HEK293 (cell line): ENCODE results near the gene ABHD10.
A peak's percentile ranks its signal among the peaks of the same experiment; 100 is the strongest.

Experiments used
- GFI1B ChIP-seq: fragments of 450-650 bp; formaldehyde crosslinking; IDR thresholded peaks from 2 replicates; pipeline ENCODE4 v1.5.1; 2016; ENCODE audit warnings: missing biosample characterization, missing genetic modification characterization
- GLI4 ChIP-seq: fragments of 450-650 bp; formaldehyde crosslinking; IDR thresholded peaks from 2 replicates; pipeline ENCODE4 v1.5.1; 2016; ENCODE audit warnings: missing biosample characterization, missing genetic modification characterization
- IKZF3 ChIP-seq: fragments of 450-650 bp; IDR thresholded peaks from 2 replicates; pipeline ENCODE4 v1.5.0; 2018; ENCODE audit warnings: missing biosample characterization, mild to moderate bottlenecking, missing genetic modification characterization, moderate library complexity
- KLF8 ChIP-seq: fragments of 450-650 bp; formaldehyde crosslinking; IDR thresholded peaks from 2 replicates; pipeline ENCODE4 v1.5.1; 2016; ENCODE audit warnings: missing biosample characterization, missing genetic modification characterization
- SCRT1 ChIP-seq: fragments of 450-650 bp; formaldehyde crosslinking; IDR thresholded peaks from 2 replicates; pipeline ENCODE4 v1.5.1; 2016; ENCODE audit warnings: missing biosample characterization, missing genetic modification characterization, borderline replicate concordance
- SP7 ChIP-seq: fragments of 450-650 bp; formaldehyde crosslinking; IDR thresholded peaks from 2 replicates; pipeline ENCODE4 v1.5.1; 2016; ENCODE audit warnings: missing biosample characterization, missing genetic modification characterization
- ZBTB17 ChIP-seq: fragments of 450-650 bp; formaldehyde crosslinking; IDR thresholded peaks from 2 replicates; pipeline ENCODE4 v1.5.1; 2016; ENCODE audit warnings: missing biosample characterization, missing genetic modification characterization
- ZFP37 ChIP-seq: fragments of 450-650 bp; formaldehyde crosslinking; IDR thresholded peaks from 2 replicates; pipeline ENCODE4 v1.5.1; 2016; ENCODE audit warnings: missing biosample characterization, missing genetic modification characterization
- ZNF132 ChIP-seq: fragments of 450-650 bp; formaldehyde crosslinking; IDR thresholded peaks from 2 replicates; pipeline ENCODE4 v1.5.1; 2017; ENCODE audit warnings: missing biosample characterization, missing genetic modification characterization, borderline replicate concordance
- ZNF335 ChIP-seq: fragments of 450-650 bp; formaldehyde crosslinking; conservative IDR thresholded peaks from 2 replicates; pipeline ENCODE4 v1.5.1; 2016; ENCODE audit warnings: missing biosample characterization, missing genetic modification characterization
- ZNF664 ChIP-seq: fragments of 450-650 bp; formaldehyde crosslinking; IDR thresholded peaks from 2 replicates; pipeline ENCODE4 v1.5.1; 2016; ENCODE audit warnings: missing biosample characterization, missing genetic modification characterization
- TF ChIP-seq, protein P1 (sequence below): fragments of 450-650 bp; formaldehyde crosslinking; IDR thresholded peaks from 2 replicates; pipeline ENCODE4 v1.5.1; 2017; ENCODE audit warnings: missing biosample characterization, missing genetic modification characterization
- TF ChIP-seq, protein P2 (sequence below): fragments of 450-650 bp; formaldehyde crosslinking; IDR thresholded peaks from 2 replicates; pipeline ENCODE4 v1.5.1; 2016; ENCODE audit warnings: missing biosample characterization, missing genetic modification characterization, low read depth
- TF ChIP-seq, protein P3 (sequence below): fragments of 450-650 bp; formaldehyde crosslinking; IDR thresholded peaks from 2 replicates; pipeline ENCODE4 v1.5.0; 2017; ENCODE audit warnings: missing biosample characterization, missing genetic modification characterization, borderline replicate concordance
- TF ChIP-seq, protein P4 (sequence below): fragments of 450-650 bp; formaldehyde crosslinking; IDR thresholded peaks from 2 replicates; pipeline ENCODE4 v1.5.1; 2017; ENCODE audit warnings: missing biosample characterization, missing genetic modification characterization
- TF ChIP-seq, protein P5 (sequence below): fragments of 450-650 bp; formaldehyde crosslinking; IDR thresholded peaks from 2 replicates; pipeline ENCODE4 v1.5.1; 2016; ENCODE audit warnings: missing biosample characterization, missing genetic modification characterization
- TF ChIP-seq, protein P6 (sequence below): fragments of 450-650 bp; formaldehyde crosslinking; IDR thresholded peaks from 2 replicates; pipeline ENCODE4 v1.5.1; 2016; ENCODE audit warnings: missing biosample characterization, missing genetic modification characterization
- TF ChIP-seq, protein P7 (sequence below): fragments of 450-650 bp; formaldehyde crosslinking; IDR thresholded peaks from 2 replicates; pipeline ENCODE4 v1.5.1; 2017; ENCODE audit warnings: missing biosample characterization, missing genetic modification characterization

ABHD10 gene

DNA sequence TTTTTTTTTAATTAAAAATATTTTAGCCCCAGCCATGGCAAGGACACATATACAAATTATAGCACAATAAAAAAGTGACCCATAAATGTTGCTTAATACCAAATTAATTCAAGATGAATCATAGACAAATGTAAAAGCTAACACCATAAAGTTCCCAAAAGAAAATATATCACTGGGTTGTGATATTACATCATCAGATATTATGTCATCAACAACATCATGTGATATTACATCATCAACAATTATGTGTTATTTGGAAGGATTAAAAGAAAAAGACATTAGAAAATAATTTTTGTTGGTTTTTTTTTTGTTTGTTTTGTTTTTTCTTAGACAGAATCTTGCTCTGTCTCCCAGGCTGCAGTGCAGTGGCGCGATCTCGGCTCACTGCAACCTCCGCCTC is 34.5 kb upstream of the ABHD10 start (continued):
- TF ChIP-seq, protein P1, sequence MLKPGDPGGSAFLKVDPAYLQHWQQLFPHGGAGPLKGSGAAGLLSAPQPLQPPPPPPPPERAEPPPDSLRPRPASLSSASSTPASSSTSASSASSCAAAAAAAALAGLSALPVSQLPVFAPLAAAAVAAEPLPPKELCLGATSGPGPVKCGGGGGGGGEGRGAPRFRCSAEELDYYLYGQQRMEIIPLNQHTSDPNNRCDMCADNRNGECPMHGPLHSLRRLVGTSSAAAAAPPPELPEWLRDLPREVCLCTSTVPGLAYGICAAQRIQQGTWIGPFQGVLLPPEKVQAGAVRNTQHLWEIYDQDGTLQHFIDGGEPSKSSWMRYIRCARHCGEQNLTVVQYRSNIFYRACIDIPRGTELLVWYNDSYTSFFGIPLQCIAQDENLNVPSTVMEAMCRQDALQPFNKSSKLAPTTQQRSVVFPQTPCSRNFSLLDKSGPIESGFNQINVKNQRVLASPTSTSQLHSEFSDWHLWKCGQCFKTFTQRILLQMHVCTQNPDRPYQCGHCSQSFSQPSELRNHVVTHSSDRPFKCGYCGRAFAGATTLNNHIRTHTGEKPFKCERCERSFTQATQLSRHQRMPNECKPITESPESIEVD (tag by site-specific recombination), result 0 out of 2 replicates have a peak, but pooled peaks have one; percentile 47
- no peak for TF ChIP-seq ZFP37 (tag by site-specific recombination)
- no peak for TF ChIP-seq GLI4 (tag by site-specific recombination)
- peak; percentile 52; the same call in 1 of the 2 replicates for TF ChIP-seq KLF8 (tag by site-specific recombination)
- TF ChIP-seq, protein P2, sequence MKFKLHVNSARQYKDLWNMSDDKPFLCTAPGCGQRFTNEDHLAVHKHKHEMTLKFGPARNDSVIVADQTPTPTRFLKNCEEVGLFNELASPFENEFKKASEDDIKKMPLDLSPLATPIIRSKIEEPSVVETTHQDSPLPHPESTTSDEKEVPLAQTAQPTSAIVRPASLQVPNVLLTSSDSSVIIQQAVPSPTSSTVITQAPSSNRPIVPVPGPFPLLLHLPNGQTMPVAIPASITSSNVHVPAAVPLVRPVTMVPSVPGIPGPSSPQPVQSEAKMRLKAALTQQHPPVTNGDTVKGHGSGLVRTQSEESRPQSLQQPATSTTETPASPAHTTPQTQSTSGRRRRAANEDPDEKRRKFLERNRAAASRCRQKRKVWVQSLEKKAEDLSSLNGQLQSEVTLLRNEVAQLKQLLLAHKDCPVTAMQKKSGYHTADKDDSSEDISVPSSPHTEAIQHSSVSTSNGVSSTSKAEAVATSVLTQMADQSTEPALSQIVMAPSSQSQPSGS, result peak; percentile 93
- no peak for TF ChIP-seq IKZF3 (tag by site-specific recombination)
- TF ChIP-seq, protein P3, sequence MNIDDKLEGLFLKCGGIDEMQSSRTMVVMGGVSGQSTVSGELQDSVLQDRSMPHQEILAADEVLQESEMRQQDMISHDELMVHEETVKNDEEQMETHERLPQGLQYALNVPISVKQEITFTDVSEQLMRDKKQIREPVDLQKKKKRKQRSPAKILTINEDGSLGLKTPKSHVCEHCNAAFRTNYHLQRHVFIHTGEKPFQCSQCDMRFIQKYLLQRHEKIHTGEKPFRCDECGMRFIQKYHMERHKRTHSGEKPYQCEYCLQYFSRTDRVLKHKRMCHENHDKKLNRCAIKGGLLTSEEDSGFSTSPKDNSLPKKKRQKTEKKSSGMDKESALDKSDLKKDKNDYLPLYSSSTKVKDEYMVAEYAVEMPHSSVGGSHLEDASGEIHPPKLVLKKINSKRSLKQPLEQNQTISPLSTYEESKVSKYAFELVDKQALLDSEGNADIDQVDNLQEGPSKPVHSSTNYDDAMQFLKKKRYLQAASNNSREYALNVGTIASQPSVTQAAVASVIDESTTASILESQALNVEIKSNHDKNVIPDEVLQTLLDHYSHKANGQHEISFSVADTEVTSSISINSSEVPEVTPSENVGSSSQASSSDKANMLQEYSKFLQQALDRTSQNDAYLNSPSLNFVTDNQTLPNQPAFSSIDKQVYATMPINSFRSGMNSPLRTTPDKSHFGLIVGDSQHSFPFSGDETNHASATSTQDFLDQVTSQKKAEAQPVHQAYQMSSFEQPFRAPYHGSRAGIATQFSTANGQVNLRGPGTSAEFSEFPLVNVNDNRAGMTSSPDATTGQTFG (tag by site-specific recombination), result 0 out of 2 replicates have a peak, but pooled peaks have one; percentile 36
- TF ChIP-seq ZNF132 (tag by site-specific recombination), result no peak
- 0 out of 2 replicates have a peak, but pooled peaks have one; percentile 38 for TF ChIP-seq SP7 (tag by site-specific recombination)
- no peak for TF ChIP-seq GFI1B (tag by site-specific recombination)
- TF ChIP-seq, protein P4, sequence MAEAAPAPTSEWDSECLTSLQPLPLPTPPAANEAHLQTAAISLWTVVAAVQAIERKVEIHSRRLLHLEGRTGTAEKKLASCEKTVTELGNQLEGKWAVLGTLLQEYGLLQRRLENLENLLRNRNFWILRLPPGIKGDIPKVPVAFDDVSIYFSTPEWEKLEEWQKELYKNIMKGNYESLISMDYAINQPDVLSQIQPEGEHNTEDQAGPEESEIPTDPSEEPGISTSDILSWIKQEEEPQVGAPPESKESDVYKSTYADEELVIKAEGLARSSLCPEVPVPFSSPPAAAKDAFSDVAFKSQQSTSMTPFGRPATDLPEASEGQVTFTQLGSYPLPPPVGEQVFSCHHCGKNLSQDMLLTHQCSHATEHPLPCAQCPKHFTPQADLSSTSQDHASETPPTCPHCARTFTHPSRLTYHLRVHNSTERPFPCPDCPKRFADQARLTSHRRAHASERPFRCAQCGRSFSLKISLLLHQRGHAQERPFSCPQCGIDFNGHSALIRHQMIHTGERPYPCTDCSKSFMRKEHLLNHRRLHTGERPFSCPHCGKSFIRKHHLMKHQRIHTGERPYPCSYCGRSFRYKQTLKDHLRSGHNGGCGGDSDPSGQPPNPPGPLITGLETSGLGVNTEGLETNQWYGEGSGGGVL (tag by site-specific recombination), result no peak; the same call in 1 of the 2 replicates
- no peak for TF ChIP-seq ZNF664 (tag by site-specific recombination)
- TF ChIP-seq ZBTB17 (tag by site-specific recombination), result 0 out of 2 replicates have a peak, but pooled peaks have one; percentile 12
- TF ChIP-seq, protein P5, sequence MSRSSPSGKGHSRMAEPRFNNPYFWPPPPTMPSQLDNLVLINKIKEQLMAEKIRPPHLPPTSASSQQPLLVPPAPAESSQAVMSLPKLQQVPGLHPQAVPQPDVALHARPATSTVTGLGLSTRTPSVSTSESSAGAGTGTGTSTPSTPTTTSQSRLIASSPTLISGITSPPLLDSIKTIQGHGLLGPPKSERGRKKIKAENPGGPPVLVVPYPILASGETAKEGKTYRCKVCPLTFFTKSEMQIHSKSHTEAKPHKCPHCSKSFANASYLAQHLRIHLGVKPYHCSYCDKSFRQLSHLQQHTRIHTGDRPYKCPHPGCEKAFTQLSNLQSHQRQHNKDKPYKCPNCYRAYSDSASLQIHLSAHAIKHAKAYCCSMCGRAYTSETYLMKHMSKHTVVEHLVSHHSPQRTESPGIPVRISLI (tag by site-specific recombination), result 0 out of 2 replicates have a peak, but pooled peaks have one; percentile 57
- TF ChIP-seq, protein P6, sequence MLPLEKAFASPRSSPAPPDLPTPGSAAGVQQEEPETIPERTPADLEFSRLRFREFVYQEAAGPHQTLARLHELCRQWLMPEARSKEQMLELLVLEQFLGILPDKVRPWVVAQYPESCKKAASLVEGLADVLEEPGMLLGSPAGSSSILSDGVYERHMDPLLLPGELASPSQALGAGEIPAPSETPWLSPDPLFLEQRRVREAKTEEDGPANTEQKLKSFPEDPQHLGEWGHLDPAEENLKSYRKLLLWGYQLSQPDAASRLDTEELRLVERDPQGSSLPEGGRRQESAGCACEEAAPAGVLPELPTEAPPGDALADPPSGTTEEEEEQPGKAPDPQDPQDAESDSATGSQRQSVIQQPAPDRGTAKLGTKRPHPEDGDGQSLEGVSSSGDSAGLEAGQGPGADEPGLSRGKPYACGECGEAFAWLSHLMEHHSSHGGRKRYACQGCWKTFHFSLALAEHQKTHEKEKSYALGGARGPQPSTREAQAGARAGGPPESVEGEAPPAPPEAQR (tag by site-specific recombination), result peak; percentile 72; the same call in 1 of the 2 replicates
- TF ChIP-seq ZNF335 (tag by site-specific recombination), result 0 out of 2 replicates have a peak, but pooled peaks have one; percentile 30
- TF ChIP-seq SCRT1 (tag by site-specific recombination), result no peak
- TF ChIP-seq, protein P7, sequence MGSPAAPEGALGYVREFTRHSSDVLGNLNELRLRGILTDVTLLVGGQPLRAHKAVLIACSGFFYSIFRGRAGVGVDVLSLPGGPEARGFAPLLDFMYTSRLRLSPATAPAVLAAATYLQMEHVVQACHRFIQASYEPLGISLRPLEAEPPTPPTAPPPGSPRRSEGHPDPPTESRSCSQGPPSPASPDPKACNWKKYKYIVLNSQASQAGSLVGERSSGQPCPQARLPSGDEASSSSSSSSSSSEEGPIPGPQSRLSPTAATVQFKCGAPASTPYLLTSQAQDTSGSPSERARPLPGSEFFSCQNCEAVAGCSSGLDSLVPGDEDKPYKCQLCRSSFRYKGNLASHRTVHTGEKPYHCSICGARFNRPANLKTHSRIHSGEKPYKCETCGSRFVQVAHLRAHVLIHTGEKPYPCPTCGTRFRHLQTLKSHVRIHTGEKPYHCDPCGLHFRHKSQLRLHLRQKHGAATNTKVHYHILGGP (tag by site-specific recombination), result peak; percentile 68
